Measurements from ENCODE around the gene TMEM169. TPM values are rescaled to one million over a fixed set of nuclear protein-coding genes. Genes with fewer than 3 reads are reported as not detected.

TMEM169 gene
- total RNA-seq, 4 donors from 2014 or later = 1.9 to 3.1 (median 2.4) TPM

- peak overlapping the region in 2 of 3 donors; percentile 19 to 61 for H3K4me3 ChIP-seq (replicated peaks in 1 of 3)
- DNase-seq = peak; percentile 98 to 99
- WGBS, 2 donors = 5 to 6% methylated on average over 29 of the region's 29 CpGs
- H3K36me3 ChIP-seq = peaks cover 18 to 22% of the 10 kb centered on the region in 2 donors
- TF ChIP-seq POLR2A (IDR thresholded peaks at IDR 0.05) = peak in 1 of 2 donors; percentile 74
- peak; percentile 49 to 98 (median 89) for TF ChIP-seq CTCF (IDR thresholded peaks at IDR 0.05)
- peaks cover 28 to 33% of the 10 kb centered on the region in 2 donors for H3K4me1 ChIP-seq
- no peaks in the 10 kb centered on the region for H3K27me3 ChIP-seq
- peak overlapping the region; percentile 75 to 89 (median 88) for H3K27ac ChIP-seq
- H3K9me3 ChIP-seq = no peaks in the 10 kb centered on the region
- intact Hi-C loops (cut with DNase I) = loop anchor here (5.0 kb wide), 1 partner anchor 292 kb away; no protein-coding TSS in a partner anchor
Measured at GRCh38 chr2:216114714-216115531, 33.2 kb downstream of the TMEM169 start.

- Histone ChIP-seq H3K9me3 (no peaks in the 10 kb centered on the region), H3K4me3 (replicated peaks in 1 of 3) (no peak overlapping the region), H3K36me3 (peaks cover 29% of the 10 kb centered on the region in 2 donors), H3K27ac (no peak overlapping the region), H3K4me1 (peaks cover 17 to 26% of the 10 kb centered on the region in 2 donors), H3K27me3 (no peaks in the 10 kb centered on the region)
- 90 to 100% methylated on average over 1 of the region's 1 CpG for WGBS, 2 donors
- TF ChIP-seq POLR2A (IDR thresholded peaks at IDR 0.05) = no peak
- intact Hi-C loops (cut with DNase I) = no loop called here
- DNase-seq = no peak
Measured at GRCh38 chr2:216116418-216116817, 34.7 kb downstream of the TMEM169 start.

- intact Hi-C loops (cut with DNase I) = no loop called here
- TF ChIP-seq CTCF (IDR thresholded peaks at IDR 0.05) (no peak), POLR2A (IDR thresholded peaks at IDR 0.05) (no peak)
- Histone ChIP-seq H3K9me3 (no peaks in the 10 kb centered on the region), H3K4me1 (peaks cover 17 to 19% of the 10 kb centered on the region in 2 donors), H3K27ac (no peak overlapping the region), H3K27me3 (no peaks in the 10 kb centered on the region), H3K4me3 (replicated peaks in 1 of 3) (no peak overlapping the region), H3K36me3 (peaks cover 42% of the 10 kb centered on the region in 2 donors)
- no peak for DNase-seq
- 88 to 90% methylated on average over 4 of the region's 4 CpGs for WGBS, 2 donors
Measured at GRCh38 chr2:216117561-216118340, 36.0 kb downstream of the TMEM169 start.

- intact Hi-C loops (cut with DNase I) = no loop called here
- no peak overlapping the region for H3K4me3 ChIP-seq (replicated peaks in 1 of 3)
- no peak for DNase-seq
- H3K27me3 ChIP-seq = no peaks in the 10 kb centered on the region
- TF ChIP-seq CTCF (IDR thresholded peaks at IDR 0.05) (no peak), POLR2A (IDR thresholded peaks at IDR 0.05) (no peak)
- 88 to 100% methylated on average over 1 of the region's 1 CpG for WGBS, 2 donors
- no peaks in the 10 kb centered on the region for H3K9me3 ChIP-seq
- peaks cover 40 to 43% of the 10 kb centered on the region in 2 donors for H3K36me3 ChIP-seq
- H3K27ac ChIP-seq = no peak overlapping the region
- peaks cover 17 to 19% of the 10 kb centered on the region in 2 donors for H3K4me1 ChIP-seq
Measured at GRCh38 chr2:216118474-216118873, 36.8 kb downstream of the TMEM169 start.

GRCh38 chr2:216119146-216119545, 37.4 kb downstream of the TMEM169 start:
- Histone ChIP-seq H3K27ac (no peak overlapping the region), H3K4me3 (replicated peaks in 1 of 3) (no peak overlapping the region), H3K27me3 (no peaks in the 10 kb centered on the region), H3K9me3 (no peaks in the 10 kb centered on the region), H3K36me3 (peaks cover 43 to 45% of the 10 kb centered on the region in 2 donors), H3K4me1 (peaks cover 14 to 17% of the 10 kb centered on the region in 2 donors)
- intact Hi-C loops (cut with DNase I) = no loop called here
- TF ChIP-seq POLR2A (IDR thresholded peaks at IDR 0.05) (no peak), CTCF (IDR thresholded peaks at IDR 0.05) (no peak)
- DNase-seq = no peak
- WGBS, 2 donors = 67 to 70% methylated on average over 2 of the region's 2 CpGs

Measured in thyroid gland (tissue), 4 donors.